H1 (cell line): Measurements from ENCODE around the gene STX12. TPM values are rescaled to one million over a fixed set of nuclear protein-coding genes. Genes with fewer than 3 reads are reported as not detected.

Experiments
- CTCF ChIA-PET: fragments of 300-600 bp; sonication (Branson Sonifier 250); formaldehyde crosslinking; loops from one replicate; lab custom pipeline; 2021; ENCODE audit not compliant: partially characterized antibody; lab: Charles Lee
- POLR2A ChIA-PET: fragments of 300-600 bp; sonication (Branson Sonifier 250); formaldehyde crosslinking; loops from one replicate; lab custom pipeline; 2021; ENCODE audit warnings: inconsistent platforms; ENCODE audit not compliant: partially characterized antibody; lab: Charles Lee
- DNase-seq, 2 experiments: peaks; one replicate each; pipeline versions ENCODE4 v3.0.0 to v3.0.0-alpha.2; 2010 to 2022; ENCODE audit warnings: low spot score in 2 of 2, low read depth in 1 of 2, mixed read lengths in 1 of 2
- FAIRE-seq: peaks from 2 replicates; lab custom pipeline; 2011; peaks lifted over from hg19 to GRCh38; lab: Jason Lieb, UNC
- H2AFZ ChIP-seq: 2 replicates; pipeline ENCODE4 v1.8.1; 2012; ENCODE audit warnings: low read length, inconsistent platforms
- H2AK5ac ChIP-seq: 2 replicates; pipeline ENCODE4 v1.6.1; 2013; ENCODE audit warnings: low read depth, low read length
- H2BK120ac ChIP-seq: replicated peaks from 2 replicates; pipeline ENCODE3; 2013; ENCODE audit warnings: low read depth, low read length, inconsistent platforms
- H2BK12ac ChIP-seq: 2 replicates; pipeline ENCODE4 v1.6.1; 2013; ENCODE audit warnings: low read depth, low read length
- H2BK15ac ChIP-seq: 2 replicates; pipeline ENCODE4 v1.6.1; 2013; ENCODE audit warnings: low read length
- H2BK20ac ChIP-seq: 2 replicates; pipeline ENCODE4 v1.6.1; 2013; ENCODE audit warnings: low read length
- H2BK5ac ChIP-seq: 2 replicates; pipeline ENCODE4 v1.6.1; 2013; ENCODE audit warnings: low read depth, low read length
- H3K14ac ChIP-seq: 2 replicates; pipeline ENCODE4 v1.6.1; 2013; ENCODE audit warnings: inconsistent platforms; ENCODE audit not compliant: insufficient read length
- H3K18ac ChIP-seq: 2 replicates; pipeline ENCODE4 v1.6.1; 2013; ENCODE audit warnings: low read length; ENCODE audit errors: extremely low read depth
- H3K23ac ChIP-seq: 2 replicates; pipeline ENCODE4 v1.6.1; 2013; ENCODE audit warnings: inconsistent platforms; ENCODE audit not compliant: insufficient read length
- H3K23me2 ChIP-seq: 2 replicates; pipeline ENCODE4 v1.6.1; 2013; ENCODE audit warnings: low read depth, low read length
- H3K27ac ChIP-seq: 2 replicates; pipeline ENCODE4 v1.6.1; 2011; ENCODE audit warnings: low read depth, low read length, inconsistent platforms
- H3K27me3 ChIP-seq, 4 experiments: replicated peaks in 1 of 4; 1 replicate in 1 of 4; 2 replicates in 3 of 4; pipeline versions ENCODE4 v1.6.1 to v1.8.1; 2011 to 2013; ENCODE audit warnings: low read length in 3 of 4, mild to moderate bottlenecking in 3 of 4, inconsistent platforms in 2 of 4, mixed read lengths in 2 of 4, moderate library complexity in 1 of 4; ENCODE audit not compliant: control insufficient read depth in 3 of 4, insufficient read depth in 3 of 4; ENCODE audit errors: extremely low read depth in 1 of 4
- H3K36me3 ChIP-seq, 4 experiments: 2 replicates each; pipeline versions ENCODE4 v1.6.1 to v1.8.1; 2011 to 2013; ENCODE audit warnings: mild to moderate bottlenecking in 4 of 4, low read length in 3 of 4, moderate library complexity in 2 of 4, control low read depth in 1 of 4, inconsistent platforms in 1 of 4; ENCODE audit not compliant: insufficient read depth in 4 of 4, control insufficient read depth in 2 of 4
- H3K4ac ChIP-seq: replicated peaks from 2 replicates; pipeline ENCODE3; 2013; ENCODE audit warnings: low read length, low read depth, mixed read lengths, inconsistent platforms; ENCODE audit not compliant: insufficient read length
- H3K4me1 ChIP-seq, 4 experiments: replicated peaks in 1 of 4; 1 replicate in 1 of 4; 2 replicates in 3 of 4; pipeline versions ENCODE4 v1.6.1 to v1.8.1; 2011 to 2013; ENCODE audit warnings: low read length in 3 of 4, inconsistent platforms in 2 of 4, mixed read lengths in 1 of 4; ENCODE audit not compliant: insufficient read depth in 4 of 4, control insufficient read depth in 3 of 4
- H3K4me2 ChIP-seq, 2 experiments: 2 replicates each; pipeline versions ENCODE4 v1.6.1 to v1.8.1; 2011 to 2013; ENCODE audit warnings: low read depth in 2 of 2, low read length in 2 of 2, control low read depth in 1 of 2, inconsistent platforms in 1 of 2, mild to moderate bottlenecking in 1 of 2; ENCODE audit not compliant: insufficient read depth in 1 of 2
- H3K4me3 ChIP-seq, 4 experiments: fragments of 200-600, 300-600 bp in 1 of 4; sonication (generic), shearing (Covaris generic), sonication (Bioruptor Twin) in 1 of 4; 2 replicates each; pipeline versions ENCODE4 v1.5.1 to v1.8.1; 2011 to 2016; ENCODE audit warnings: low read length in 4 of 4, low read depth in 3 of 4, control low read depth in 2 of 4, inconsistent platforms in 2 of 4, mild to moderate bottlenecking in 2 of 4, mixed read lengths in 1 of 4, moderate library complexity in 1 of 4; ENCODE audit not compliant: insufficient read depth in 2 of 4; ENCODE audit errors: extremely low read depth in 1 of 4
- H3K56ac ChIP-seq: replicated peaks from 2 replicates; pipeline ENCODE3; 2013; ENCODE audit warnings: low read depth, mild to moderate bottlenecking, mixed read lengths, low read length, inconsistent platforms; ENCODE audit not compliant: insufficient read length
- H3K79me1 ChIP-seq: 2 replicates; pipeline ENCODE4 v1.6.1; 2013; ENCODE audit warnings: low read depth, low read length, control low read depth
- H3K79me2 ChIP-seq, 2 experiments: 2 replicates each; pipeline versions ENCODE4 v1.6.1 to v1.8.1; 2012 to 2013; ENCODE audit warnings: low read length in 2 of 2, mild to moderate bottlenecking in 2 of 2, inconsistent platforms in 1 of 2; ENCODE audit not compliant: insufficient read depth in 2 of 2, control insufficient read depth in 1 of 2
- H3K9ac ChIP-seq, 4 experiments: replicated peaks in 1 of 4; 1 replicate in 1 of 4; 2 replicates in 3 of 4; pipeline versions ENCODE4 v1.6.1 to v1.8.1; 2011 to 2013; ENCODE audit warnings: low read depth in 3 of 4, low read length in 3 of 4, control low read depth in 2 of 4, mild to moderate bottlenecking in 2 of 4, moderate library complexity in 2 of 4, inconsistent platforms in 1 of 4; ENCODE audit errors: extremely low read depth in 1 of 4
- H3K9me3 ChIP-seq, 2 experiments: 2 replicates each; pipeline versions ENCODE4 v1.6.1 to v1.8.1; 2012 to 2013; ENCODE audit warnings: mild to moderate bottlenecking in 2 of 2, moderate library complexity in 2 of 2, control low read depth in 1 of 2, inconsistent platforms in 1 of 2, low read depth in 1 of 2, low read length in 1 of 2, mixed read lengths in 1 of 2; ENCODE audit not compliant: insufficient read depth in 2 of 2
- H4K20me1 ChIP-seq, 2 experiments: replicated peaks in 1 of 2; 2 replicates each; pipeline versions ENCODE3 to v1.8.1; 2011 to 2013; ENCODE audit warnings: inconsistent platforms in 2 of 2, low read length in 2 of 2, mild to moderate bottlenecking in 1 of 2; ENCODE audit not compliant: insufficient read depth in 2 of 2, control insufficient read depth in 1 of 2
- H4K5ac ChIP-seq: 2 replicates; pipeline ENCODE4 v1.6.1; 2013; ENCODE audit warnings: low read length, low read depth, mixed read lengths, inconsistent platforms; ENCODE audit not compliant: insufficient read length
- H4K8ac ChIP-seq: 2 replicates; pipeline ENCODE4 v1.8.0; 2013; ENCODE audit warnings: mild to moderate bottlenecking, moderate library complexity, low read length, inconsistent platforms; ENCODE audit not compliant: insufficient read depth; ENCODE audit errors: extremely low read depth
- H4K91ac ChIP-seq: replicated peaks from 2 replicates; pipeline ENCODE3; 2013; ENCODE audit warnings: low read length, mixed read lengths, inconsistent platforms; ENCODE audit not compliant: insufficient read length
- ASH2L ChIP-seq: fragments of 200-600, 300-600 bp; sonication (generic); IDR thresholded peaks from one replicate; pipeline ENCODE4 v1.7.1; 2017; ENCODE audit warnings: low read length
- ATF2 ChIP-seq: IDR thresholded peaks from 2 replicates; pipeline ENCODE4 v1.6.1; 2012; ENCODE audit warnings: low read length, inconsistent platforms
- CBX5 ChIP-seq: fragments of 300-800, 300-1000 bp; sonication (generic); IDR thresholded peaks from 2 replicates; pipeline ENCODE4 v1.7.1; 2016; ENCODE audit warnings: antibody characterized with exemption, low read length, low read depth
- CEBPB ChIP-seq: IDR thresholded peaks from 2 replicates; pipeline ENCODE4 v1.6.1; 2012; ENCODE audit warnings: low read depth, low read length
- CTCF ChIP-seq, 3 experiments: IDR thresholded peaks; 1 replicate in 2 of 3; 2 replicates in 1 of 3; pipeline versions ENCODE4 v1.5.1 to v1.6.1; 2011; ENCODE audit warnings: low read length in 3 of 3, mild to moderate bottlenecking in 3 of 3, inconsistent platforms in 2 of 3, low read depth in 1 of 3, moderate library complexity in 1 of 3; ENCODE audit not compliant: insufficient read depth in 1 of 3; ENCODE audit errors: control extremely low read depth in 1 of 3
- KDM1A ChIP-seq: fragments of 200-600, 300-600 bp; sonication (generic); IDR thresholded peaks from 2 replicates; pipeline ENCODE4 v1.7.1; 2016; ENCODE audit warnings: mild to moderate bottlenecking, low read length, borderline replicate concordance
- MAX ChIP-seq: IDR thresholded peaks from 2 replicates; pipeline ENCODE4 v1.6.1; 2012; ENCODE audit warnings: inconsistent platforms
- NANOG ChIP-seq: IDR thresholded peaks from 2 replicates; pipeline ENCODE4 v1.6.1; 2011; ENCODE audit warnings: low read length, low read depth, mild to moderate bottlenecking, inconsistent platforms; ENCODE audit not compliant: insufficient read depth, poor library complexity, severe bottlenecking
- POLR2A ChIP-seq, 2 experiments: IDR thresholded peaks; 1 replicate in 1 of 2; 2 replicates in 1 of 2; pipeline ENCODE4 v1.6.1; 2011; ENCODE audit warnings: low read depth in 2 of 2, low read length in 2 of 2, mild to moderate bottlenecking in 2 of 2; ENCODE audit errors: control extremely low read depth in 1 of 2
- RXRA ChIP-seq: IDR thresholded peaks from 2 replicates; pipeline ENCODE4 v1.6.1; 2011; ENCODE audit warnings: low read depth, mild to moderate bottlenecking, low read length, moderate library complexity; ENCODE audit not compliant: insufficient read depth
- WGBS, 2 experiments: shearing (Covaris generic) in 1 of 2; methylation state at CpG; one replicate each; pipeline versions ENCODE4 v1.1.6 to v1.1.7; 2013 to 2015; ENCODE audit warnings: low lambda C conversion rate in 2 of 2, mixed read lengths in 2 of 2, inconsistent platforms in 1 of 2, low coverage in 1 of 2, missing lambda C conversion rate in 1 of 2; ENCODE audit not compliant: insufficient replicate concordance in 2 of 2, insufficient coverage in 1 of 2, insufficient read length in 1 of 2; ENCODE audit errors: extremely low coverage in 1 of 2, missing lambda C conversion rate in 1 of 2; 5-methylcytosine and 5-hydroxymethylcytosine counted together
- polyA plus RNA-seq, 7 experiments: library from polyadenylated mRNA; depleted of rRNA in 3 of 7; stranded (reverse) in 5 of 7; unstranded in 2 of 7; fragments of >200 nt in 5 of 7; fragments of 200-250 nt in 2 of 7; gene quantifications; 1 replicate in 5 of 7; 2 replicates in 1 of 7; 4 replicates in 1 of 7; pipeline versions ENCODE4 v1.2.1 to v1.2.3, GENCODE V29; 2011 to 2013; ENCODE audit warnings: missing spikeins in 2 of 7, mixed read lengths in 2 of 7
- total RNA-seq: library from RNA; stranded (reverse); fragmentation: NEBNext Ultra II Directional; extraction: Animal tissue kit (Norgen Biotek cat#: 25700); gene quantifications from 2 replicates; pipeline ENCODE4 v1.2.1, GENCODE V29; 2021

Gene STX12
- total and polyA plus RNA-seq, 2 of the 8 experiments (the other 6 are each of a cell fraction or from before 2014, with no cell fraction given) = 3.7 to 11.0 TPM

GRCh38 chr1:27763358-27763757 is 9.7 kb upstream of the STX12 start:
- no peak overlapping the region for H3K4me2 ChIP-seq
- H3K9ac ChIP-seq = no peak overlapping the region
- H3K18ac ChIP-seq = no peak overlapping the region
- no peak overlapping the region for H2BK15ac ChIP-seq
- no peak overlapping the region for H2BK20ac ChIP-seq
- no peak overlapping the region for H4K8ac ChIP-seq
- FAIRE-seq (no peak), DNase-seq (no peak)
- H3K27ac ChIP-seq = no peak overlapping the region
- POLR2A ChIA-PET = interaction anchor here (1.6 to 1.8 kb wide), 2 partner anchors 8 to 9 kb away, joined by 5 read pairs; partner anchors contain the start of gene STX12
- WGBS, 2 experiments = 93% methylated on average over 4 of the region's 4 CpGs; no CpG with 5 or more reads in 1 of the 2 experiments
- H3K79me1 ChIP-seq = no peaks in the 10 kb centered on the region
- CTCF ChIA-PET = interaction anchor here (1.0 to 1.8 kb wide), 3 partner anchors 12 to 67 kb away, joined by 3 to 5 read pairs (median 3); no protein-coding TSS in a partner anchor
- H3K4me3 ChIP-seq = no peak overlapping the region
- H3K27me3 ChIP-seq = no peaks in the 10 kb centered on the region
- peaks cover 0 to 10% (median 5%) of the 10 kb centered on the region in 4 experiments; a peak in 3 of 8 replicates for H3K36me3 ChIP-seq
- H2BK12ac ChIP-seq = no peak overlapping the region
- H3K14ac ChIP-seq = no peak overlapping the region
- no peaks in the 10 kb centered on the region for H3K23me2 ChIP-seq
- H2AFZ ChIP-seq = no peak overlapping the region
- no peak overlapping the region for H3K23ac ChIP-seq
- no peak overlapping the region for H3K56ac ChIP-seq
- H2AK5ac ChIP-seq = no peak overlapping the region
- H3K4me1 ChIP-seq = no peaks in the 10 kb centered on the region
- no peak overlapping the region for H3K4ac ChIP-seq
- H4K20me1 ChIP-seq = no peaks in the 10 kb centered on the region
- H2BK5ac ChIP-seq = no peak overlapping the region
- H4K5ac ChIP-seq = no peak overlapping the region
- H3K79me2 ChIP-seq = no peaks in the 10 kb centered on the region
- H4K91ac ChIP-seq = no peak overlapping the region
- H3K9me3 ChIP-seq = no peaks in the 10 kb centered on the region
- no peak overlapping the region for H2BK120ac ChIP-seq
- TF ChIP-seq KDM1A (no peak), NANOG (no peak), ATF2 (no peak), CBX5 (no peak), CEBPB (no peak), MAX (no peak), RXRA (no peak), ASH2L (no peak), CTCF (IDR thresholded peaks at IDR 0.05; ENCODE audit: control extremely low read depth in 1 of 3, insufficient read depth in 1 of 3, low read depth in 1 of 3, low read length in 3 of 3) (no peak), POLR2A (IDR thresholded peaks at IDR 0.05; ENCODE audit: control extremely low read depth in 1 of 2, low read depth in 2 of 2, low read length in 2 of 2) (no peak)
